Transverse colon (tissue), 4 donors: ENCODE measurements around the gene DCLK2. TPM values are rescaled to one million over a fixed set of nuclear protein-coding genes. Genes with fewer than 3 reads are reported as not detected.

Experiments used
- DNase-seq: peaks from one replicate; pipeline ENCODE4 v3.0.0-alpha.2; 2019
- H3K27ac ChIP-seq, 4 donors: fragments of 200-600 bp; sonication (generic); 2 replicates each; pipeline ENCODE4 v1.5.1; 2016 to 2018; ENCODE audit warnings: inconsistent platforms in 4 of 4
- H3K27me3 ChIP-seq: fragments of 200-600 bp; sonication (generic); 2 replicates; pipeline ENCODE4 v1.5.1; 2017; ENCODE audit warnings: inconsistent platforms
- H3K36me3 ChIP-seq, 4 donors: fragments of 200-600 bp; sonication (generic); 2 replicates each; pipeline ENCODE4 v1.5.1; 2017 to 2019; ENCODE audit warnings: inconsistent platforms in 4 of 4
- H3K4me1 ChIP-seq, 4 donors: fragments of 200-600 bp; sonication (generic); 2 replicates each; pipeline ENCODE4 v1.5.1; 2017 to 2020; ENCODE audit warnings: inconsistent platforms in 4 of 4
- H3K4me3 ChIP-seq, 4 donors: fragments of 200-600 bp; sonication (generic); 1 replicate in 1 of 4; 2 replicates in 3 of 4; pipeline versions ENCODE4 v1.5.1 to v1.6.1; 2017 to 2019; ENCODE audit warnings: inconsistent platforms in 4 of 4
- H3K9me3 ChIP-seq, 2 donors: fragments of 200-600 bp; sonication (generic); 2 replicates each; pipeline ENCODE4 v1.5.1; 2017 to 2019; ENCODE audit warnings: inconsistent platforms in 2 of 2
- CTCF ChIP-seq, 5 experiments: fragments of 200-600 bp in 3 of 5; fragments of 450-650 bp in 2 of 5; sonication (generic) in 3 of 5; IDR thresholded peaks; 1 replicate in 2 of 5; 2 replicates in 3 of 5; pipeline ENCODE4 v1.5.1; 2016 to 2017; ENCODE audit warnings: antibody characterized with exemption in 5 of 5, inconsistent platforms in 3 of 5, mild to moderate bottlenecking in 2 of 5, moderate library complexity in 1 of 5
- EP300 ChIP-seq: sonication (generic); formaldehyde crosslinking; IDR thresholded peaks from one replicate; pipeline ENCODE4 v1.6.1; 2017; ENCODE audit warnings: antibody characterized with exemption, low read depth
- POLR2A ChIP-seq: fragments of 450-650 bp; IDR thresholded peaks from one replicate; pipeline ENCODE4 v1.6.1; 2016; ENCODE audit warnings: antibody characterized with exemption, mild to moderate bottlenecking, moderate library complexity
- POLR2AphosphoS5 ChIP-seq, 3 donors: sonication (generic); formaldehyde crosslinking; IDR thresholded peaks; one replicate each; pipeline ENCODE4 v1.6.1; 2016; ENCODE audit warnings: antibody characterized with exemption in 3 of 3
- WGBS, 2 donors: methylation state at CpG; one replicate each; pipeline ENCODE4 v1.1.5; 2018; ENCODE audit warnings: low coverage in 1 of 2; 5-methylcytosine and 5-hydroxymethylcytosine counted together
- in situ Hi-C, 4 donors: fragments of 200-750 bp; cut with MboI; loops; one replicate each; pipeline versions ENCODE4 v1.15.0 to v1.15.1; 2017; ENCODE audit warnings: low sequenced_read_pairs in 3 of 4, low pct_ligation_motif_present in 1 of 4, low pct_unique_long_range_greater_than_20kb in 1 of 4
- intact Hi-C: fragments of 100-400 bp; cut with DNase I; formaldehyde crosslinking; loops from one replicate; pipeline ENCODE4 v1.15.1; 2023; ENCODE audit warnings: low total_unique reads
- small RNA-seq, 4 donors: library from RNA; depleted of rRNA; stranded (forward); fragments of <200 nt; gene quantifications; one replicate each; pipeline ENCODE3, GENCODE V24; 2016
- total RNA-seq, 4 donors: library from RNA; depleted of rRNA; stranded (reverse); fragments of >200 nt; gene quantifications; one replicate each; pipeline ENCODE4 v1.1.0, GENCODE V29; 2016

DCLK2 gene
- total RNA-seq, 4 donors from 2014 or later, result 3.3 to 19.5 (median 7.5) TPM

DNA sequence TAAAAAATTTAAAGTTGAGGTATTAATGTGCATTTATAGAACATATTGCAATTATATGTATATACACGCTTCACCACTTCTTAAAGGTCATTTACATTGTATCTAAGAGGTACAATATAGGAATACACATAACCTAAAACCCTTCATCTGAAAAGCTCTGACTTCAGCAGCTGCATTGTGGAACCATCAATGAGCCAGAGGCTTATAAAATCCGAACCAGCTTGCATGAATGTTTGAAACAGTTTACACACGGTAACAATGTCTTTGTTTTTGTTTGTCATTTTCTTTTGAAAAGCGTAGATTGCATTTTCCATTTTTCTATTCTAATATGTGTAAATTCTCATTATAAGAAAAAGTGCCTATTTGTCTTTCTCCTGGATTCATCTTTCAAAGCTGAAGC lies 221.6 kb downstream of the DCLK2 start:
- 68 to 77% methylated on average over 4 of the region's 4 CpGs for WGBS, 2 donors
- Histone ChIP-seq H3K4me1 (peaks cover 0 to 4% (median 0%) of the 10 kb centered on the region in 4 donors), H3K4me3 (peak overlapping the region in 3 of 4 donors; percentile 1 to 19 (median 6)), H3K9me3 (no peaks in the 10 kb centered on the region), H3K27ac (peak overlapping the region; percentile 5 to 67 (median 39)), H3K36me3 (no peaks in the 10 kb centered on the region), H3K27me3 (no peaks in the 10 kb centered on the region)
- DNase-seq, result no peak
- intact Hi-C loops (loop anchor here (5.0 kb wide), 2 partner anchors 282 to 567 kb away; partner anchors contain the start of gene MAB21L2), in situ Hi-C loops (loop anchor here in 3 of 4 donors (10.0 to 25.0 kb wide), 4 partner anchors 285 to 565 kb away; partner anchors contain the start of gene MAB21L2 (in 2 of the 3))
- no peak for TF ChIP-seq CTCF (IDR thresholded peaks at IDR 0.05)
- TF ChIP-seq POLR2A, result no peak
- no peak for TF ChIP-seq EP300
- no peak for TF ChIP-seq POLR2AphosphoS5 (IDR thresholded peaks at IDR 0.05)

DNA sequence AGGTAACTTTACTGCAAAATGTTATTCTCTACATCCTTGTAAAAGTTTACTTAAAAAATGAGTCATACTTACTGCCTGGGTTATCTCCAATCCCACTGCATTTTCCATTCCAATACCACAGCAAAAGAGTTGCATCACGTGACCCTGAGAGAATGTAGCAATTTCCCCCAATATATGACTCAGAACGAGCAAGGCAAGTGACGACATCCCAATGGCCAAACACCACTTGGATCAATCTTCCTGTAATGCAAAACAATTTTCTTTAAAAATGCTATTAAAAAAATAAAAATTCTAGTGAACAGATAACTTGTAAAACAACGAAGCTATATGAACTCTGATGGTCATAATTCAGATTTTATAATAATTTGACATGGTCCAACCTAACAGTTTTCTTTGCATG lies 224.3 kb downstream of the DCLK2 start:
- Histone ChIP-seq H3K27ac (peak overlapping the region; percentile 17 to 67 (median 34)), H3K9me3 (no peaks in the 10 kb centered on the region), H3K4me1 (peaks cover 0 to 14% (median 2%) of the 10 kb centered on the region in 4 donors), H3K36me3 (no peaks in the 10 kb centered on the region), H3K27me3 (no peaks in the 10 kb centered on the region), H3K4me3 (no peak overlapping the region)
- no peak for TF ChIP-seq POLR2A
- peak; percentile 31 to 50 (median 42) for TF ChIP-seq POLR2AphosphoS5 (IDR thresholded peaks at IDR 0.05)
- TF ChIP-seq CTCF (IDR thresholded peaks at IDR 0.05), result no peak
- TF ChIP-seq EP300, result no peak
- intact Hi-C loops, result loop anchor here (5.0 kb wide), 1 partner anchor 280 kb away; the partner anchor contains the start of gene MAB21L2
- 70 to 91% methylated on average over 4 of the region's 4 CpGs for WGBS, 2 donors
- in situ Hi-C loops, result loop anchor here in 2 of 4 donors (10.0 to 25.0 kb wide), 2 partner anchors 282 to 285 kb away; partner anchors contain the start of gene MAB21L2 (in 2 of the 2)
- no peak for DNase-seq

GRCh38 chr4:150305995-150306394 lies 227.8 kb downstream of the DCLK2 start:
- Histone ChIP-seq H3K27me3 (no peaks in the 10 kb centered on the region), H3K27ac (peak overlapping the region; percentile 35 to 61 (median 42)), H3K36me3 (no peaks in the 10 kb centered on the region), H3K4me3 (no peak overlapping the region), H3K9me3 (no peaks in the 10 kb centered on the region), H3K4me1 (peaks cover 0 to 14% (median 2%) of the 10 kb centered on the region in 4 donors)
- intact Hi-C loops, result no loop called here
- in situ Hi-C loops, result loop anchor here in 2 of 4 donors (10.0 to 25.0 kb wide), 2 partner anchors 279 to 281 kb away; partner anchors contain the start of gene MAB21L2 (in 2 of the 2)
- DNase-seq, result no peak
- TF ChIP-seq EP300 (no peak), CTCF (IDR thresholded peaks at IDR 0.05) (no peak)
- 40 to 53% methylated on average over 2 of the region's 2 CpGs for whole genome bisulfite sequencing, 2 donors

GRCh38 chr4:150306719-150307118 lies 228.5 kb downstream of the DCLK2 start:
- Histone ChIP-seq H3K27me3 (no peaks in the 10 kb centered on the region), H3K9me3 (no peaks in the 10 kb centered on the region), H3K4me1 (peaks cover 0 to 11% (median 2%) of the 10 kb centered on the region in 4 donors), H3K27ac (peak overlapping the region in 2 of 4 donors; percentile 44 to 61), H3K36me3 (no peaks in the 10 kb centered on the region), H3K4me3 (no peak overlapping the region)
- TF ChIP-seq EP300 (no peak), POLR2AphosphoS5 (IDR thresholded peaks at IDR 0.05) (no peak), CTCF (IDR thresholded peaks at IDR 0.05) (no peak), POLR2A (no peak)
- DNase-seq, result no peak
- intact Hi-C loops (no loop called here), in situ Hi-C loops (loop anchor here in 2 of 4 donors (10.0 to 25.0 kb wide), 2 partner anchors 278 to 281 kb away; partner anchors contain the start of gene MAB21L2 (in 2 of the 2))
- WGBS, 2 donors, result 90 to 100% methylated on average over 1 of the region's 1 CpG

Small RNA genes lying within 50 kb of the gene (small RNA-seq; reads per million reads assigned to genes)
- 0 reads per million in 4 donors for gene RNU7-194P
